HepG2 (cell line): ENCODE measurements around the gene CKB. TPM values are rescaled to one million over a fixed set of nuclear protein-coding genes. Genes with fewer than 3 reads are reported as not detected.
A peak's percentile ranks its signal among the peaks of the same experiment; 100 is the strongest.

Experiments
- BRD4 ChIP-seq: sonication (generic); formaldehyde crosslinking; IDR thresholded peaks from 2 replicates; pipeline ENCODE4 v1.4.0; 2020; ENCODE audit warnings: missing genetic modification reagents
- EP300 ChIP-seq, 3 experiments: sonication (generic) in 1 of 3; formaldehyde crosslinking in 1 of 3; IDR thresholded peaks; 2 replicates each; pipeline versions ENCODE4 v1.5.1 to v1.6.1; 2011 to 2020; ENCODE audit warnings: low read depth in 2 of 3, low read length in 2 of 3, borderline replicate concordance in 1 of 3, improper control_type of control experiment in 1 of 3, mild to moderate bottlenecking in 1 of 3, missing genetic modification reagents in 1 of 3, moderate library complexity in 1 of 3
- HINFP ChIP-seq: sonication (generic); formaldehyde crosslinking; IDR thresholded peaks from 2 replicates; pipeline ENCODE4 v1.4.0; 2020; ENCODE audit warnings: low read depth, mild to moderate bottlenecking, missing genetic modification reagents
- MAZ ChIP-seq, 2 experiments: sonication (generic) in 1 of 2; formaldehyde crosslinking in 1 of 2; IDR thresholded peaks; 2 replicates each; pipeline versions ENCODE4 v1.5.0 to v1.6.1; 2012 to 2020; ENCODE audit warnings: low read depth in 2 of 2, mild to moderate bottlenecking in 2 of 2, borderline replicate concordance in 1 of 2, improper control_type of control experiment in 1 of 2, low read length in 1 of 2, missing genetic modification reagents in 1 of 2, moderate library complexity in 1 of 2
- ZBTB7A ChIP-seq: sonication (generic); formaldehyde crosslinking; IDR thresholded peaks from 2 replicates; pipeline ENCODE4 v1.8.0; 2022; ENCODE audit warnings: mild to moderate bottlenecking, missing genetic modification reagents
- ZNF44 ChIP-seq: sonication (generic); formaldehyde crosslinking; IDR thresholded peaks from 2 replicates; pipeline ENCODE4 v1.5.1; 2020; ENCODE audit warnings: mild to moderate bottlenecking, missing genetic modification reagents
- ZNF543 ChIP-seq: sonication (generic); formaldehyde crosslinking; IDR thresholded peaks from 2 replicates; pipeline ENCODE4 v1.4.0; 2020; ENCODE audit warnings: mild to moderate bottlenecking, missing genetic modification reagents
- polyA plus RNA-seq, 8 experiments: library from polyadenylated mRNA; depleted of rRNA in 3 of 8; stranded (reverse) in 7 of 8; unstranded in 1 of 8; fragments of >200 nt; fragmentation: Illumina TruSeq in 4 of 8; extraction: Trizol in 4 of 8; gene quantifications; 2 replicates each; pipeline versions ENCODE4 v1.2.1 to v1.2.3, GENCODE V29; 2011 to 2016; ENCODE audit warnings: low read depth in 4 of 8, missing spikeins in 1 of 8, mixed read lengths in 1 of 8; ENCODE audit not compliant: insufficient read depth in 1 of 8
- total RNA-seq, 5 experiments: library from RNA; depleted of rRNA; stranded (reverse); fragments of >200 nt; fragmentation: Illumina TruSeq; extraction: Trizol; gene quantifications; 2 replicates each; pipeline ENCODE4 v1.2.3, GENCODE V29; 2016; ENCODE audit warnings: low read depth in 1 of 5
- TF ChIP-seq, protein P1 (sequence below): sonication (generic); formaldehyde crosslinking; IDR thresholded peaks from 2 replicates; pipeline ENCODE4 v1.5.0; 2020; ENCODE audit warnings: mild to moderate bottlenecking, missing genetic modification reagents, borderline replicate concordance
- TF ChIP-seq, protein P2 (sequence below): sonication (generic); formaldehyde crosslinking; IDR thresholded peaks from 2 replicates; pipeline ENCODE4 v1.5.1; 2020; ENCODE audit warnings: mild to moderate bottlenecking, missing genetic modification reagents, moderate library complexity
- TF ChIP-seq, protein P3 (sequence below): sonication (generic); formaldehyde crosslinking; IDR thresholded peaks from 2 replicates; pipeline ENCODE4 v1.5.0; 2020; ENCODE audit warnings: missing genetic modification reagents

CKB gene
- total and polyA plus RNA-seq, 2 of the 13 experiments (the other 11 are each of a cell fraction or from before 2014, with no cell fraction given) = 82.3 to 217 TPM

GRCh38 chr14:103517721-103518421 is 4.8 kb downstream of the CKB start (continued):
- TF ChIP-seq HINFP (CRISPR knock-in tag) (peak; percentile 92), EP300 (IDR thresholded peaks at IDR 0.05; ENCODE audit: low read depth in 2 of 2, low read length in 2 of 2) (no peak), EP300 (CRISPR knock-in tag; IDR thresholded peaks at IDR 0.05; ENCODE audit: borderline replicate concordance) (no peak), BRD4 (CRISPR knock-in tag) (no peak), ZNF44 (CRISPR knock-in tag) (no peak), ZBTB7A (CRISPR knock-in tag) (peak; percentile 17; the same call in 1 of the 2 replicates), ZNF543 (CRISPR knock-in tag) (no peak), MAZ (IDR thresholded peaks at IDR 0.05; ENCODE audit: borderline replicate concordance, low read depth, low read length) (no peak), MAZ (CRISPR knock-in tag; IDR thresholded peaks at IDR 0.05; ENCODE audit: low read depth) (no peak)
- TF ChIP-seq, protein P1, sequence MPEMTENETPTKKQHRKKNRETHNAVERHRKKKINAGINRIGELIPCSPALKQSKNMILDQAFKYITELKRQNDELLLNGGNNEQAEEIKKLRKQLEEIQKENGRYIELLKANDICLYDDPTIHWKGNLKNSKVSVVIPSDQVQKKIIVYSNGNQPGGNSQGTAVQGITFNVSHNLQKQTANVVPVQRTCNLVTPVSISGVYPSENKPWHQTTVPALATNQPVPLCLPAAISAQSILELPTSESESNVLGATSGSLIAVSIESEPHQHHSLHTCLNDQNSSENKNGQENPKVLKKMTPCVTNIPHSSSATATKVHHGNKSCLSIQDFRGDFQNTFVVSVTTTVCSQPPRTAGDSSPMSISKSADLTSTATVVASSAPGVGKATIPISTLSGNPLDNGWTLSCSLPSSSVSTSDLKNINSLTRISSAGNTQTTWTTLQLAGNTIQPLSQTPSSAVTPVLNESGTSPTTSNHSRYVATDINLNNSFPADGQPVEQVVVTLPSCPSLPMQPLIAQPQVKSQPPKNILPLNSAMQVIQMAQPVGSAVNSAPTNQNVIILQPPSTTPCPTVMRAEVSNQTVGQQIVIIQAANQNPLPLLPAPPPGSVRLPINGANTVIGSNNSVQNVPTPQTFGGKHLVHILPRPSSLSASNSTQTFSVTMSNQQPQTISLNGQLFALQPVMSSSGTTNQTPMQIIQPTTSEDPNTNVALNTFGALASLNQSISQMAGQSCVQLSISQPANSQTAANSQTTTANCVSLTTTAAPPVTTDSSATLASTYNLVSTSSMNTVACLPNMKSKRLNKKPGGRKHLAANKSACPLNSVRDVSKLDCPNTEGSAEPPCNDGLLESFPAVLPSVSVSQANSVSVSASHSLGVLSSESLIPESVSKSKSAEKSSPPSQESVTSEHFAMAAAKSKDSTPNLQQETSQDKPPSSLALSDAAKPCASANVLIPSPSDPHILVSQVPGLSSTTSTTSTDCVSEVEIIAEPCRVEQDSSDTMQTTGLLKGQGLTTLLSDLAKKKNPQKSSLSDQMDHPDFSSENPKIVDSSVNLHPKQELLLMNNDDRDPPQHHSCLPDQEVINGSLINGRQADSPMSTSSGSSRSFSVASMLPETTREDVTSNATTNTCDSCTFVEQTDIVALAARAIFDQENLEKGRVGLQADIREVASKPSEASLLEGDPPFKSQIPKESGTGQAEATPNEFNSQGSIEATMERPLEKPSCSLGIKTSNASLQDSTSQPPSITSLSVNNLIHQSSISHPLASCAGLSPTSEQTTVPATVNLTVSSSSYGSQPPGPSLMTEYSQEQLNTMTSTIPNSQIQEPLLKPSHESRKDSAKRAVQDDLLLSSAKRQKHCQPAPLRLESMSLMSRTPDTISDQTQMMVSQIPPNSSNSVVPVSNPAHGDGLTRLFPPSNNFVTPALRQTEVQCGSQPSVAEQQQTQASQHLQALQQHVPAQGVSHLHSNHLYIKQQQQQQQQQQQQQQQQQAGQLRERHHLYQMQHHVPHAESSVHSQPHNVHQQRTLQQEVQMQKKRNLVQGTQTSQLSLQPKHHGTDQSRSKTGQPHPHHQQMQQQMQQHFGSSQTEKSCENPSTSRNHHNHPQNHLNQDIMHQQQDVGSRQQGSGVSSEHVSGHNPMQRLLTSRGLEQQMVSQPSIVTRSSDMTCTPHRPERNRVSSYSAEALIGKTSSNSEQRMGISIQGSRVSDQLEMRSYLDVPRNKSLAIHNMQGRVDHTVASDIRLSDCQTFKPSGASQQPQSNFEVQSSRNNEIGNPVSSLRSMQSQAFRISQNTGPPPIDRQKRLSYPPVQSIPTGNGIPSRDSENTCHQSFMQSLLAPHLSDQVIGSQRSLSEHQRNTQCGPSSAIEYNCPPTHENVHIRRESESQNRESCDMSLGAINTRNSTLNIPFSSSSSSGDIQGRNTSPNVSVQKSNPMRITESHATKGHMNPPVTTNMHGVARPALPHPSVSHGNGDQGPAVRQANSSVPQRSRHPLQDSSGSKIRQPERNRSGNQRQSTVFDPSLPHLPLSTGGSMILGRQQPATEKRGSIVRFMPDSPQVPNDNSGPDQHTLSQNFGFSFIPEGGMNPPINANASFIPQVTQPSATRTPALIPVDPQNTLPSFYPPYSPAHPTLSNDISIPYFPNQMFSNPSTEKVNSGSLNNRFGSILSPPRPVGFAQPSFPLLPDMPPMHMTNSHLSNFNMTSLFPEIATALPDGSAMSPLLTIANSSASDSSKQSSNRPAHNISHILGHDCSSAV (CRISPR knock-in tag) = no peak
- TF ChIP-seq, protein P2, sequence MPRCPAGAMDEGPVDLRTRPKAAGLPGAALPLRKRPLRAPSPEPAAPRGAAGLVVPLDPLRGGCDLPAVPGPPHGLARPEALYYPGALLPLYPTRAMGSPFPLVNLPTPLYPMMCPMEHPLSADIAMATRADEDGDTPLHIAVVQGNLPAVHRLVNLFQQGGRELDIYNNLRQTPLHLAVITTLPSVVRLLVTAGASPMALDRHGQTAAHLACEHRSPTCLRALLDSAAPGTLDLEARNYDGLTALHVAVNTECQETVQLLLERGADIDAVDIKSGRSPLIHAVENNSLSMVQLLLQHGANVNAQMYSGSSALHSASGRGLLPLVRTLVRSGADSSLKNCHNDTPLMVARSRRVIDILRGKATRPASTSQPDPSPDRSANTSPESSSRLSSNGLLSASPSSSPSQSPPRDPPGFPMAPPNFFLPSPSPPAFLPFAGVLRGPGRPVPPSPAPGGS (CRISPR knock-in tag) = 0 out of 2 replicates have a peak, but pooled peaks have one; percentile 17
- TF ChIP-seq, protein P3, sequence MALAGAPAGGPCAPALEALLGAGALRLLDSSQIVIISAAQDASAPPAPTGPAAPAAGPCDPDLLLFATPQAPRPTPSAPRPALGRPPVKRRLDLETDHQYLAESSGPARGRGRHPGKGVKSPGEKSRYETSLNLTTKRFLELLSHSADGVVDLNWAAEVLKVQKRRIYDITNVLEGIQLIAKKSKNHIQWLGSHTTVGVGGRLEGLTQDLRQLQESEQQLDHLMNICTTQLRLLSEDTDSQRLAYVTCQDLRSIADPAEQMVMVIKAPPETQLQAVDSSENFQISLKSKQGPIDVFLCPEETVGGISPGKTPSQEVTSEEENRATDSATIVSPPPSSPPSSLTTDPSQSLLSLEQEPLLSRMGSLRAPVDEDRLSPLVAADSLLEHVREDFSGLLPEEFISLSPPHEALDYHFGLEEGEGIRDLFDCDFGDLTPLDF (CRISPR knock-in tag) = no peak
